HG02884 (cell line): ENCODE data around the gene GPATCH4.
A peak's percentile ranks its signal among the peaks of the same experiment; 100 is the strongest.
"Not testable (repeated sequence)": the region's sequence is repeated elsewhere in the genome, so short reads cannot be mapped to it uniquely, and the experiment has no call there.

Experiments used
- ATAC-seq: cut with Tn5 transposase; IDR thresholded peaks from one replicate; pipeline ENCODE4 v1.9.1; 2021; ENCODE audit warnings: mild to moderate bottlenecking, moderate library complexity; ENCODE audit not compliant: unreplicated experiment

GPATCH4 gene

GRCh38 chr1:156581661-156582387, 19.5 kb downstream of the GPATCH4 start:
- no peak for ATAC-seq

DNA sequence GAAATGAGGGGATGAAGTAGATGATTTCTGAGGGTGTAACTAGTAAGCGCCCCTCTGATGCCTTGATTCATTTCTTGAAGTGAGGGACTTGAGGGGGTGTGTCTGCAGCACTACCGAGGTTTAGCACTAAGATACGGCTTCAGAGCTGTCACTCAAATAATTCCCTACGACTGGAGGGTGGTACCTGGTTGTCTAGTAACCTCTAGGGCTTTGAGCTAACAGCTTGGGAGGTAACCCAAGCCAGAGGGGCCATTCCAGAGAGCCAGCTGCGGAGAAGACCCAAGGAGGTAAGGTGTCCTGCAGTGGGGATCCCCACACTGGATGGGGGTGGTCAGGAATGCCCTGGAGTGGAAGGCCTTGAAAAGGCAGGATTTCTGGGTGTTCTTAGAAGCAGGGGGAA, 21.8 kb downstream of the GPATCH4 start, which contains the start of gene TTC24:
Gene TTC24, plus strand, starts transcription at position 252 of the 400 bp plus-strand sequence. CDS start 1,642 bp downstream, outside the sequence.
- ATAC-seq = no peak

DNA sequence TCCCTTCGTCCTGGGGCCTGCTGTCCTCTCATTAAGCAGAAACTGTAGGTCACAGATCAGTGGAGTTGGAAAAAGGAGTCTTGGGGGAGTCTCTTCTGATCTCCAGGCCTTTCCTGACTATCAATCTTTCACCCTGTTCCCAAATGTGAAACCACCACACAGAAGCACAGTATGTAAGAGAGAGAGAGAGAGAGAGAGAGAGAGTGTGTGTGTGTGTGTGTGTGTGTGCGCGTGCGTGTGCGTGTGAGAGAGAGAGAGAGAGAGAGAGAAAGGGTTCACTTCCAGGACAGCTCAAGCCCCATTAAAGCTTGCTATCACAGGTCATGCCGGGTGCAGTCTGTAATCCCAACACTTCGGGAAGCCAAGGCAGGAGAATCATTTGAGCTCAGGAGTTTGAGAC, 23.2 kb downstream of the GPATCH4 start:
- no peak for ATAC-seq

- no peak for ATAC-seq
Measured at GRCh38 chr1:156577550-156577949, 23.7 kb downstream of the GPATCH4 start.

GRCh38 chr1:156574039-156574633, 27.1 kb downstream of the GPATCH4 start:
- ATAC-seq = no peak

DNA sequence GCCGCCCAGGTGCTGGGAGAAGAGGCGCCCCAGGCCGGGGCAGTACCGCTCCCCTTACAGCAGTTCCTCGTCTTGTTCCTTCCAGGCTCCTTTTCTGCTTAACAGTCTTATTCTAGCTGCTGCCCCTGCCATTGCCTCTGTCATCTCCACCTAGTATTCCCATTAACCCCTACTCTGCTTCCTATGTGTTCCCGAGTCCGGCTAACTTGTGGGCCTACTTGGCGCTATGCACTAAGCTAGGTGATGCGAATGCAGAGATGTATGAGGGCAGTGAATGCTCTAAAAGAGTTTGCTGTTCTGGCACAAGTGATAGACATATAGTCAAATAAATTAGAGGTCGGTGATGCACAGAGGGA, 28.6 kb downstream of the GPATCH4 start:
- no peak for ATAC-seq

- ATAC-seq = peak; percentile 60
Measured at GRCh38 chr1:156571919-156572662, 29.2 kb downstream of the GPATCH4 start, which contains the start of gene IQGAP3. TSS of gene IQGAP3 (minus strand) at chr1:156572565. CDS start at chr1:156572529, 36 bp downstream.

GRCh38 chr1:156571261-156571852, 29.9 kb downstream of the GPATCH4 start:
- ATAC-seq = no peak

DNA sequence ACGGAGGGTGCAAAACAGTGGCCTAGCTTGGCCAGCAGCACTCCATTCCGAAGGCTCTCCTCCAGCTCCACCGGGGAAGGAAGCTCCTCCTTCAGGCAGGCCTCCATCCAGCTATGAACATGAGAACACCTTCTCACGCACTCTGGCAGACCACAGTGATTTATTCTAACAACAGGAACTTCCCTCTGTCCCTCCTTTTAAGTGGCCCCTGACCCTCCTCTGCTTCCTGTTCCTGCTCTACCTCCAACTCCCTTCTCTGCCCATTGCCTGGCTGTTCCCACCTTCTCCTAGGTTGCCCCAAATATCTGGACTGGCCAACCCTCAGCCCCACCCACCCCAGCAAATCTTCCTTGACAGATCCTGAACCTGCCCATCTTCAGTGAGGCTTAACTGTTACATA, 34.8 kb downstream of the GPATCH4 start:
- no peak for ATAC-seq

- ATAC-seq = no peak
Measured at GRCh38 chr1:156565519-156565918, 35.8 kb downstream of the GPATCH4 start.

DNA sequence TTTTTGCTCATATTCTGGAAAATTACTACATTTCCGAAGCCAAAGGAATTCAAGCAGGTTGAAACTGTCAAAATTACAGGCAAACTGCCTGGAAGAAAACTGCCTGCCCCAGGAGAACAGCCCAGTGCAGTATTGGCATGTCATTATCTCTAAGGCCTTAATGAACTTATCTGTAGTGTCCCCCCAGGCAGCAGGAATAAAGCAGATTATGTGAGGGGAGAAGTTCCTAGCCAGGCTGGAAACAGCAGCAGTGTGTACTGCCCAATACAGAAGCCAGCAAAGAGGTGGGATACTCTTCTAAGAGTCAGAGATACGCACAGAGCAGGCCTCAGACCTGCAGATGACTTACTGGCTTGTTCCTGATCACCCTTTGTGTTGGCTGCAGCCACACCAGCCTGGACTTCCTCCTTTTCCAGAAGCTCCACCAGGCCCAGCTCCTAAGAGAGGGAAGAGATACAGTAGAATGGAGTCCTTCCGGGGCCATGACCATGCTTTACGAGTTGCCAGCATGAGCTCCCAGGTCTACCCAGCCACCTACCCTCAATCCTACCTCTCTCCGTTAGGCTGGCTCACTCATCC, 40.6 kb downstream of the GPATCH4 start:
- ATAC-seq = no peak

GRCh38 chr1:156559797-156560385, 41.4 kb downstream of the GPATCH4 start:
- ATAC-seq = no peak

DNA sequence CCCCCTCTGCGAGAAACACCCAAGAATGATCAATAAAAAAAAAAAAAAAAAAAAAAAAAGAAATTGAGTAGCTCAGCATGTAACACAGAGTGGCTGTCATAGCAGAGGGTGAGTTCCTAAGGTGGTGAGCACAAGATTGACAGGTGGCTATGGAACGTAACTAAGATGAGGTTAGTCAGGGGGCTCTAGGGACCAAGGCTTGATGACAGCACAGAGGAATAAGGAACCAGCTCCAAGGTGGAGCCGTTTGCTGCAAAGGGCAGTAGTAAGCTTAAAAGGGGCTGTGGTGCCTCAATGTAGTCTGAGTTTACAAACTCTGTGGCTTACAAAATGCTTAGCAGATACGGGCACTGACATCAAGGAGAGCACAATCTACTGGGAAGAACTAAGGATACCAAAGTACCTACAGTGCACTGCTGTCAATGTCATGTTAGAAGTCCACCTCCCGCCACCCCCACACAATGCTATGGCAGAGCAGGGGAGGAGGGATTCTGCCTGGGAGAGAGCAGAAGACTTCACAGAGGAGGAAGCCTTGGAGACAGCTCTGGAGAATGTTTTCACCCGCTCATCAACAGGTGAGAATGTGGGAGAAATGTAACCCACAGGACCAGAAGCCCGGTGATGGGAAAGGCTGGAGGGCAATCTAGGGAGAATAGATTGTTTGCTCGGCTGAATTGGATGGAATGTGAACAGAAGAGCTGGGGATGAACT, 42.0 kb downstream of the GPATCH4 start:
- ATAC-seq = no peak

- ATAC-seq = no peak
Measured at GRCh38 chr1:156556354-156556753, 44.9 kb downstream of the GPATCH4 start.

DNA sequence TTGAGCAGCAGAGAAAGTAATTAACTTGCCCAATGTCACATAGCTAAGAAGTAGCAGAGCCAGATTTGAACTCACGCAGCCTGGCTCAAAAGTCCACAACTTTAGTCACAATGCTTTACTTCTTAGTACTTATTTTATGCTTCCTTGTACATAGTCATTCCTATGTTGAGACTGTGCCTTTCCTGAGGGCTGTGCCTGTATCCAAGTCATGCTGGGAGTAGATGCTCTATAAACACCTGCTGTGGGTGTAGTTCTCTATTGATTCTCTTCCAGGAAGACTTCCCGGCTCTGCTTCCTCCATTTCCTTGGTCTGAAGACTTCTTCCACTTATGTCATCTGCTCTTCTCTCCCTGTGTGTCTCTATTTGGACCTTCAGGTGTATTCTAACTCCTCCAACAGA, 45.6 kb downstream of the GPATCH4 start:
- ATAC-seq = no peak

- ATAC-seq = no peak
Measured at GRCh38 chr1:156554971-156555370, 46.3 kb downstream of the GPATCH4 start.

GRCh38 chr1:156553860-156554485, 47.3 kb downstream of the GPATCH4 start:
- no peak for ATAC-seq

DNA sequence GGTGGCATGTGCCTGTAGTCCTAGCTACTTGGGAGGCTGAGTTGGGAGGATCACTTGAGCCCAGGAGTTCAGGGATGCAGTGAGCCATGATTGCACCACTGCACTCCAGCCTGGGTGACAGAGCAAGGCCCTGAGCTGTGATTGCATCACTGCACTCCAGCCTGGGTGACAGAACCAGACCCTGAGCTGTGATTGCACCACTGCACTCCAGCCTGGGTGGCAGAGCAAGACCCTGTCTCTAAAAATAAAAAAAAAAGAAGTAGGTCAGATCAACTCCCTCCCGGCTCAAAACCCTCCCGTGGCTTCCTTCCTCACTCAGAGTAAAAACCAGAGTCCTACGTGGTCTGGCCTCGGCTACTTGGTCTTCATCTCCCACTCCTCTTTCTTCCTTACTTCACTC, 48.3 kb downstream of the GPATCH4 start:
- ATAC-seq = not testable (repeated sequence)

- no peak for ATAC-seq
Measured at GRCh38 chr1:156552518-156552917, 48.8 kb downstream of the GPATCH4 start.

- no peak for ATAC-seq
Measured at GRCh38 chr1:156551869-156552268, 49.4 kb downstream of the GPATCH4 start.
